Jurkat, Clone E6-1 (cell line): ENCODE results near the gene SPOCD1.
A peak's percentile ranks its signal among the peaks of the same experiment; 100 is the strongest.

Source experiments
- DNase-seq: peaks from one replicate; pipeline ENCODE4 v3.0.0-alpha.2; 2011; ENCODE audit warnings: low read depth, low spot score
- H3K4me3 ChIP-seq: 2 replicates; pipeline ENCODE4 v1.5.1; 2011; ENCODE audit warnings: mild to moderate bottlenecking, low read length, control low read depth, moderate library complexity

SPOCD1 gene

GRCh38 chr1:31792116-31792515 lies 23.7 kb downstream of the SPOCD1 start:
- DNase-seq: no peak
- no peak overlapping the region for H3K4me3 ChIP-seq

GRCh38 chr1:31791131-31791858 lies 24.5 kb downstream of the SPOCD1 start:
- DNase-seq: no peak
- H3K4me3 ChIP-seq: no peak overlapping the region

GRCh38 chr1:31790641-31791091 lies 25.2 kb downstream of the SPOCD1 start:
- DNase-seq: no peak
- H3K4me3 ChIP-seq: no peak overlapping the region

DNA sequence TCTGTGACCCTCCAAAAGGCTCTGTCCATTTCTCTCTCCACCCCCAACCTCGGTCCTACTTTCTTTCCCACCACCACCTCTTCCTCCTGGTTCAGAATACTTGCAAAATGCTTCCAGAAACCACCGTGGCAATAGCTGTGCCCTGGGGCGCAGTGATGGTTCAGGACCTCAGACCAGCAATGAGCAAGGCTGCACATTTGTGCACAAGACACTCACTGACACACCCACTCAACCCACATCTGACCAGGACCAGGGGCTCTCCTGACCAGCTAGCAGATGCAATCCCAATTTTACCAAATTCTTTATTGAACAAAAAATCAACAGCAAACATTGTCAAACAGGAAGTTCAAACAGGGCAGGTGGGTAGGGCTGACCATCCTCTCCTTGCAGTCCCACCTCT lies 25.7 kb downstream of the SPOCD1 start:
- H3K4me3 ChIP-seq: no peak overlapping the region
- DNase-seq: no peak

DNA sequence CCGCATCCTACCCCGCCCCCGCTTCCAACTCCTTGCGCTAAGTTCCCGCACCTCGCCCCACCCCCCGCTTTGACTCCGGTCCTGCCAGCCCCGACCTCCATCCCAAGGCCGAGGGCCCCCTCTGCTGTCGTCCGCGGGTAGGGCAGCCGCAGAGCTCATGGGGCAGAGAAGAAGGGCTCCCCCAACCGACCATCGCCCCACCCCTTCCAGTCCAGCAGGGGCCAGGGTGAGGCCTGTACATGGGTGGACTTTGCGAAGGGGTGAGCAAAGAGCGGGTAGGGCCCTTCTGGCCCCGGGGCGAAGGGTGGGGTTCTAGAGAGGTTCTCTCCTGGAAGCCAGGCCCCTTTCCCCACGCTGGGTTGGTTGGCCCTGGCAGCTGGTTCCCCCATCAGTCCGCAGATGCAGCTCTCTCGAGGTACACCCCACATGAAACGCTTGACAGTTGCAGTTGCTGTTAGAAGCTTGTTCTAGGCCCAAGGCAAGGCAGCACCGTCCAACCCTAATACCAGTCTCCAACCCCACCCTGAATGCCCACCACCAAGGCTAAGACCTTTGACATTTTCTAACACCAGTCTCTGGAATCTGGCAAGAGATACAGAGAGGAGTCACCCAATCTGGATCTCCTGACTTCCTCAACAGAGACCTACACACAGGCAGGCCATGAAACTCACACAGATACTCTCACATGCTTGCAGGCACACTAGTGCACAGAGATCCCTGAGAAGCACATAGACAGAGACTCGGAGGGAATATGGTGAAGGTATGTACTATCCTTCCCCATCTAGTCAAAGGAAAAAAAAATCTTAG lies 26.4 kb downstream of the SPOCD1 start:
- DNase-seq: peak; percentile 78
- H3K4me3 ChIP-seq: peak overlapping the region; percentile 85

DNA sequence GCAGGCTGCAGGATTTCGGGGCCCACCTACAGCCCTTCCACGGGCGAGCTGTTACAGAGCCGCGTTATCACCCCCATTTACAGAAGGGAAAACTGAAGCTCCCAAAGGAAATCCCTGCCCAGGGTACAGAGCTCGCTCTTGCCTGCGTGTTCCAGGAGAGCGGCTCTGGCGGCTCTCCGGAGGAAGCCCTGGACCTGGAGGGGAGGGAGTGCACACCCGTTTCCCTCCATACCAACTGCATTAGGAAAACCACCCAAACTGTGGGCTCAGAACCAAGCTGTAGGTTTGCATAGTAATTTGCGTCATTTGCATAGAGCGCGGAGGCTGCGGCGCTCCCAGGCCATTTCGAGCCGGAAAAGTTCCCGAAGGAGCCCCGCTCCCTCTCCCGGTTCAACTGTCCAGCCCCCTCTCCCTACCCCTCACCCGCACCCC lies 27.0 kb downstream of the SPOCD1 start:
- H3K4me3 ChIP-seq: peak overlapping the region; percentile 85
- no peak for DNase-seq

DNA sequence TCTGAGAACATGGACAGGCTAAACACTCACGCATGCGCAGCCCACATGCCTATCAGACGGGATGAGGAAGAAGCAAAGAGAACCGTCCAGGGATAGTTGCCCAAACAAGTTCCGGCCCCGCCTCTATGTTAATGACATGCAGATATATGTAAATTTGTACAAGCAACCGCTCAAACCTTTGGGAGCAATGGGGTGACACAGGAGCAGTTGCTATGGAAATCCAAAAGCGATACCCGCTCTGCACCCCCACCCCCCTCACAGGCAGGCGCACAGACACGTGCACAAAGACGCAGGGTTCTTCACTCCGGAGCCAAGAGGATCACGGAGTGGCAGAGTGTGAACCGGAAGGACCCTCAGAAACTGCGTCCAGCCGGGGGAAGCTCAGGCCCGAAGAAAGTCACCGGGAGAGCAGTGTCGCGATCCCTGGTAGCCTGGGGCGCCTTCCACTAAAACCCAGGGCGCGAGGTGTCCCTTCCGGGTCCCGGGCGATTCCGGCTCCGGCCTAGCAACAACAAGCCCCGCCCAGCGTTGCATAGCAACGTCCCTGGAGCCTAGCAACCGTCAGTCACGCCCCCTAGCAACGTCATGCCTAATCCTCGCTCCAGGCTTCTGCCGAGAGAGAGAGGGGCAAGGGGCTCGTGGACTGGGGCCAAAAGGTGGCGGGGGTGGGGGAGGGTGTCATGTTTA lies 27.5 kb downstream of the SPOCD1 start:
- H3K4me3 ChIP-seq: peak overlapping the region; percentile 85
- DNase-seq: peak; percentile 89

DNA sequence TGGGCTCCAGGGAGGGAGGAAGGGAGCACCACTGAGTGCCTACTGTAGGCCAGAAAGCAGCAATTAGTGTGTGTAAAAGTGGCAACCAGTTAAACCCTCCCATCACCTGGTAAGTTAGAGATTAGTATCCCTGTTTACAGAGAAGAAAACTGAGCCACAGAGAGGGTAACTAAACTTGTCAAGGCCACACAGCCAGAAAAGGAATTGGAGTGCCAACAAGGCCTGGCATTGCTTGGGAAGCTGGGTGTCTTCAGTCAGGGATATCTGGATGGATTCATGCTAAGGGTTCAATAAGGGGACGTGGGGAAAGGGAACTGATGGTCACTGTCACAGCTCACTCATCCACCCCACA lies 28.1 kb downstream of the SPOCD1 start:
- no peak for DNase-seq
- H3K4me3 ChIP-seq: peak overlapping the region; percentile 85

DNA sequence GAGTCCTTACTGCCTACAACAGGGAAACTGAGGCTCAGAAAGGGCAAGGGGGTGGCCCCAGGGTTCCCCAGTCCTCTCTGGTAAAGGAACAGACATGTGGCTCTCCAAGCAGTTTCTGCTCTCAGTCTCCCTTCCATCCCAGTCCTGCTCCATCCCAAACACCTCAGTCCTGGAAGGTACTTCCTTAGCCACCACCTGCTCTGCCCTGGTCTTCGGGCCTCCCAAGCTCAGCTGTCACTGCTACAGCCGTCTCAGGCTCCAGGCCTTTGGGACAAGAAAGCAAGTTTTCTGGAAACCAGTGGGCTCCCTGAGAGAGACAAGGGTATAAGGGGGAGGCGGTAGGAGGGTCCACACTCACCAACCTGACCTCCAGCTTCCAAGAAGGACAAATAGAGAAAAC lies 28.6 kb downstream of the SPOCD1 start:
- DNase-seq: no peak
- H3K4me3 ChIP-seq: no peak overlapping the region

- DNase-seq: no peak
- H3K4me3 ChIP-seq: no peak overlapping the region
Observed at GRCh38 chr1:31786366-31787060, 29.3 kb downstream of the SPOCD1 start.

DNA sequence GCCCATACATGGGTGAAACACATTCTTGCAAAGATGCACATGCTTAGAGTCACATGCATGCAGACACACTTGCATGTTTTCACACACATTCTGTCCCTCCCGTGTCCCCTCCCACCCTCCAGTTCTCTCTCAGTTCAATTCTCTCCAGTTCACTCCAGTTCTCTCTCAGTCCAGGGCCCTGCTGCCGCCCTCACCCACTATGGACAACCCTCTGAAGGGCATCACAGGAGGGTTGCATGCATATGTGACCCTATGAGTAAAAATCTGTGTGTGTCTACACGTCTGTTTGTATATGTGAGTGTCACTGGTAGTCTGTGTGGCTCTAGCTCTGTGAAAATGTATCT lies 29.9 kb downstream of the SPOCD1 start:
- DNase-seq: no peak

GRCh38 chr1:31785020-31785946 lies 30.5 kb downstream of the SPOCD1 start:
- DNase-seq: no peak
- no peak overlapping the region for H3K4me3 ChIP-seq

More for the DNA sequence above, 29.9 kb downstream of the SPOCD1 start:
- no peak overlapping the region for H3K4me3 ChIP-seq

GRCh38 chr1:31784356-31785019 lies 31.3 kb downstream of the SPOCD1 start:
- no peak overlapping the region for H3K4me3 ChIP-seq
- DNase-seq: no peak

DNA sequence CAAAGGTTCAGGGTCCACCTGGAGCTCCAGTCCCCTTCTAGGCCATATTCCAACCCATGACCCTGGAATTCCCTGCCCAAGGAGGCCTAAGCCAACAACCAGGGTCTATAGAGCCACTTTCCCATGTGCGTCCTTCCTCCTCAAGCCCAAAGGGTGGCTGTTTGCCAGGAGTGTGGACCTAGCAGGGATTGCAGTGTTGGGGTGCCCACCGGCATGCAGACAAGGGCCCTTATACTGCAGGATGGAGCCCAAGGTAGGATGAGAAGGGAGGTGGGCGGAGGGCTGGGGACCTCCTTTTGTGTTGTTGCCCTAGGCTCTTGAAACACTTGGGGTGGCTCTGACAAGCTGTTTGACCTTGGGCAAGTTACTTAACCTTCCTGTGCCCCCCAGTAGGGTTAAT lies 32.0 kb downstream of the SPOCD1 start:
- no peak for DNase-seq
- H3K4me3 ChIP-seq: no peak overlapping the region

DNA sequence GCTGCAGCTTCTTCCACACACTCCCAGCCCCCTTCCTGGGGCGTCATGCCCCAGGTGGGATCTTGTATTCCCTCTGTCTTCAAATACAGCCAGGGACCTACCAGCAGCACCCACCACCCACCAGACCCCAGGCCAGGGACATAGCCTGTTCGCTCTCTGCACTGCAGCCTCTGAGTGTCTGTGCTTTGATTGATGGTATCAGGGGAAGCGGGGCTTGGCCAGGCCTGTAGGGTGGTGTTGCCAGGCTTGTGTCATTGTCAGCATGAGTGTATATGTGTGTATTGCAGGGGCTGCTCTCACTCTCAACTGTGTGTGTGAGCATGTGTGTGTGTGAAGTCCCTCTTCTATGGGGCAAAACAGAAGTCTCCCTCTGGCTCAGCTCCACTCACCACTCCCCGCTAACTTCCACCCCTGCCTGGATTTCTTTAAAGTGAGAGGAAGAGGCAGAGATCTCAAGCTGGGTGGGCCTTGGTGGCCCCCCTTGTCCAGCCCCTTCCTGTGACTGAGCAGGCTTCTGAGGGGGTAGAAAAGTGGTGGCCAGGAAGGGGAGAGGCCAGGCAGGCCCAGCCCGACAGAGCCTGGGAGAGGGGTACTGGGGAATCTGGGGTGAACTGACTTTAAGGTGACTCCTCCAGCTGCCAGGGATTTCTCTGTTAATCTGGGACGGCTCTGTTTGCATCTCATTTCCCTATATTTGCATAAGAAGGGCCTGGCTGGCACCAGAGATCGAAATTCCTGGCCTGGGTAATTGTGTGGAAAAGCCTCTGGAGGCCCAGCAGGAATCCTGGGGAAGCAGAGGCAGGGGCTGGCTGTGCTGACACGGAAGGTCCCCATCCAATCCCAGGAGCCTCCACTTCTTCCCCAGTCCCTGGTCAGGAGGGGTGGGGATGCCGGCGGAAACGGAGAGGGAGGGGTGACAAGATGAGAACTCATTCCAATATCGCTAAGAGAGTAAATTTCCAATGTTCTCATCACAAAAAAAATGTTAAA lies 33.1 kb downstream of the SPOCD1 start:
- no peak overlapping the region for H3K4me3 ChIP-seq
- no peak for DNase-seq

GRCh38 chr1:31781756-31782371 lies 34.0 kb downstream of the SPOCD1 start:
- no peak overlapping the region for H3K4me3 ChIP-seq
- no peak for DNase-seq
